HG02571 (cell line): ENCODE results near the gene HDDC3.

ENCODE experiments used
- ATAC-seq: cut with Tn5 transposase; IDR thresholded peaks from one replicate; pipeline ENCODE4 v1.9.1; 2021; ENCODE audit warnings: mild to moderate bottlenecking, moderate library complexity; ENCODE audit not compliant: unreplicated experiment

Gene HDDC3

GRCh38 chr15:90892498-90893174 is 39.7 kb downstream of the HDDC3 start:
- no peak for ATAC-seq

- no peak for ATAC-seq
Observed at GRCh38 chr15:90892023-90892422, 40.3 kb downstream of the HDDC3 start.

GRCh38 chr15:90891346-90891949 is 40.9 kb downstream of the HDDC3 start:
- ATAC-seq = no peak

- no peak for ATAC-seq
Observed at GRCh38 chr15:90890839-90891238, 41.5 kb downstream of the HDDC3 start.

GRCh38 chr15:90889736-90890456 is 42.5 kb downstream of the HDDC3 start:
- ATAC-seq = no peak

- no peak for ATAC-seq
Observed at GRCh38 chr15:90889313-90889730, 43.0 kb downstream of the HDDC3 start.

- no peak for ATAC-seq
Observed at GRCh38 chr15:90887037-90887481, 45.3 kb downstream of the HDDC3 start.

GRCh38 chr15:90886291-90886614 is 46.1 kb downstream of the HDDC3 start:
- no peak for ATAC-seq

- no peak for ATAC-seq
Observed at GRCh38 chr15:90885432-90886290, 46.7 kb downstream of the HDDC3 start.

GRCh38 chr15:90884719-90885431 is 47.5 kb downstream of the HDDC3 start:
- no peak for ATAC-seq

- ATAC-seq = no peak
Observed at GRCh38 chr15:90883976-90884718, 48.2 kb downstream of the HDDC3 start, which contains the start of gene FES. TSS of gene FES (plus strand) at chr15:90884504. CDS start at chr15:90885046, 542 bp downstream.

GRCh38 chr15:90883526-90883975 is 48.8 kb downstream of the HDDC3 start:
- no peak for ATAC-seq

GRCh38 chr15:90882781-90883525 is 49.4 kb downstream of the HDDC3 start:
- ATAC-seq = no peak

GRCh38 chr15:90881978-90882721 is 50.2 kb downstream of the HDDC3 start:
- ATAC-seq = no peak

- no peak for ATAC-seq
Observed at GRCh38 chr15:90881181-90881977, 51.0 kb downstream of the HDDC3 start.

GRCh38 chr15:90880381-90881145 is 51.8 kb downstream of the HDDC3 start:
- no peak for ATAC-seq
